ENCODE data around the gene ANKRD28. TPM values are rescaled to one million over a fixed set of nuclear protein-coding genes. Genes with fewer than 3 reads are reported as not detected.

The ANKRD28 gene
- total RNA-seq, 6 experiments from 2014 or later: 16.4 to 32.2 (median 25.7) TPM

- Histone ChIP-seq H3K4me3 (no peak overlapping the region), H3K4me1 (no peaks in the 10 kb centered on the region), H3K27me3 (no peaks in the 10 kb centered on the region), H3K9me3 (no peaks in the 10 kb centered on the region), H3K36me3 (peaks cover 0 to 7% (median 4%) of the 10 kb centered on the region in 4 donors), H3K27ac (no peak overlapping the region)
- ATAC-seq (no peak), DNase-seq (no peak)
- TF ChIP-seq CTCF (IDR thresholded peaks at IDR 0.05): no peak
- no peak for TF ChIP-seq POLR2A (IDR thresholded peaks at IDR 0.05)
- 100% methylated on average over 1 of the region's 1 CpG for WGBS (ENCODE audit: insufficient coverage, low coverage, low lambda C conversion rate, missing lambda C conversion rate)
- intact Hi-C loops (cut with DNase I): no loop called here
Measured at GRCh38 chr3:15664144-15664543, 133.6 kb downstream of the ANKRD28 start.

- no peak for TF ChIP-seq POLR2A (IDR thresholded peaks at IDR 0.05)
- no peak for TF ChIP-seq CTCF (IDR thresholded peaks at IDR 0.05)
- ATAC-seq (no peak), DNase-seq (no peak)
- intact Hi-C loops (cut with DNase I): no loop called here
- H3K36me3 ChIP-seq: no peaks in the 10 kb centered on the region
- peaks cover 0 to 13% (median 0%) of the 10 kb centered on the region in 4 donors for H3K9me3 ChIP-seq
- 83% methylated on average over 7 of the region's 7 CpGs for WGBS (ENCODE audit: insufficient coverage, low coverage, low lambda C conversion rate, missing lambda C conversion rate)
- H3K4me1 ChIP-seq: no peaks in the 10 kb centered on the region
- H3K27me3 ChIP-seq: no peaks in the 10 kb centered on the region
- H3K27ac ChIP-seq: no peak overlapping the region
- H3K4me3 ChIP-seq: no peak overlapping the region
Measured at GRCh38 chr3:15660055-15660935, 137.5 kb downstream of the ANKRD28 start.

DNA sequence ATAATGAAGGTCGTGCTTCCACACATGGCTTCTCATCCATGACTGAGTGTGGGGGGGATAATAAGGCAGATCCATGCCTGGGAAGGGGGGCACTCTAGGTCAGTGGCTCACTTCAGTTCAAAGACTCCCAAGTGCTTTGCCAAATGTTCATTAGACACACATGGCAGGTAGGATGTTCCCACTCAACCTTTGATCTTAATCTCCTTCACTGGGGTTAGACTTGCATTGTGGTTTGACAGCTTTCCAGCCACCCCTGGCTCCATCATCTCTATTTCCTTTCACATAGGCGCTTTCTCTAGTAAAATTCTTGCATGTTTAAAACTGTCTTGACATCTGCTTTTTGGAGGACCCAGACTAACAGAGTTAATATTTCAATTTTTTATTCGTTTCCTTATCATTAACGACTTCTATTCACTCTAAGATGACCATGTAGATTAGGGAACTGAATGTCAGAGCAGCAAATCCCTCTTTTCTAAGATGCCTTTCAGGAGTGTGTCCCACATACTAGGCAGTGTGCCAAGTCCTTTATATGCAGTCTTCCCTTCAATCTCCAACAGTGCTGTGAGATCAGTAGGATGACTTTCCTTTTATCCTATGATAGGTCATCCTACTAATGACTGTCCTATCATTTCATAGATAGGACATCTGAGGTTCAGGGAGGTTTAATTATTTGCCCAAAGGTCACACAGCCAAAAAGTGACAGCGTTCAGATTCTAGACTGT, 138.4 kb downstream of the ANKRD28 start:
- intact Hi-C loops (cut with DNase I): no loop called here
- no peaks in the 10 kb centered on the region for H3K27me3 ChIP-seq
- no peak for TF ChIP-seq CTCF (IDR thresholded peaks at IDR 0.05)
- no peak for TF ChIP-seq POLR2A (IDR thresholded peaks at IDR 0.05)
- ATAC-seq (peak in 1 of 4 donors; percentile 14), DNase-seq (no peak)
- no peak overlapping the region for H3K27ac ChIP-seq
- no peaks in the 10 kb centered on the region for H3K36me3 ChIP-seq
- peaks cover 0 to 16% (median 0%) of the 10 kb centered on the region in 4 donors for H3K9me3 ChIP-seq
- WGBS (ENCODE audit: insufficient coverage, low coverage, low lambda C conversion rate, missing lambda C conversion rate): 77% methylated on average over 4 of the region's 5 CpGs
- H3K4me3 ChIP-seq: no peak overlapping the region
- H3K4me1 ChIP-seq: no peaks in the 10 kb centered on the region

DNA sequence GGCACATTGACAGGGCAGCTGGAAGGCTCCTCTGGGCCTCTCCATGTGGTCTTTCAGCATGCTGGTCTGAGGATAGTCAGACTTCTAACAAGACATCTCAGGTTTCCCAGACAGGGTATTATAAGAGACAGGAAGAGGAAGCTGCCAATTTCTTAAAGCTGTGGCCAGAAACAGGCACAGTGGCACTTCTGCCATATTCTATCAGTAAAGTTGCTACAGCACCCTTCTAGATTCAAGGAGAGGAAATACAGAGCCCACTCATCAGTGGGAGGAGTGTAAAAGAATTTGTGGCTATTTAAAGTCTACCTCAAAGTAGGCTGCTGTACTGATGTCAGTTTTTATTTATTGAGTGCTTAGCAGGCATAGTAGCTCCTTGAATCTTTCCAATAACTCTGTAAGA, 140.8 kb downstream of the ANKRD28 start:
- Histone ChIP-seq H3K4me3 (no peak overlapping the region), H3K36me3 (no peaks in the 10 kb centered on the region), H3K27me3 (no peaks in the 10 kb centered on the region), H3K9me3 (peaks cover 0 to 16% (median 0%) of the 10 kb centered on the region in 4 donors), H3K27ac (no peak overlapping the region), H3K4me1 (no peaks in the 10 kb centered on the region)
- no peak for ATAC-seq
- DNase-seq: no peak
- intact Hi-C loops (cut with DNase I): no loop called here
- no peak for TF ChIP-seq POLR2A (IDR thresholded peaks at IDR 0.05)
- TF ChIP-seq CTCF (IDR thresholded peaks at IDR 0.05): no peak
